ENCODE results near the gene NFATC2.

DNA sequence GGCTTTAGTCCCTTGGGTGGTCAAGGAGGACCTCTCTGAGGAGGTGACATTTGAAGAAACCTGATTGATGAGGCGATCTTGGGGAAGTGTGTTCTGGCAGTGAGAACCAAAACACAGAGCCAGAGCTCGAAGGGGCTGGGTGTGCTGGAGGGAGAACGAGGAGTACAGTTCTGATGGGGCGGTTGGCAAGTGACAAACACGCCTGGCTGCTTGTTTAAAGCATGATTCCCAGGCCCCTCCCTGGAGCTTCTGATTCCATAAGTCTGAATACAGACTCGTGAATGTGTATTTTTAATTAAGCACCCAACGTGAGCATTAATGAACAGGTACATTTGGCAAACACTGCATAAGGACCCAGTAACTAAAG lies 886 bp upstream of the NFATC2 start:
- TF ChIP-seq EZH2 (IDR thresholded peaks at IDR 0.05; ENCODE audit: borderline replicate concordance, low read length), result no peak
- TF ChIP-seq, protein P1, sequence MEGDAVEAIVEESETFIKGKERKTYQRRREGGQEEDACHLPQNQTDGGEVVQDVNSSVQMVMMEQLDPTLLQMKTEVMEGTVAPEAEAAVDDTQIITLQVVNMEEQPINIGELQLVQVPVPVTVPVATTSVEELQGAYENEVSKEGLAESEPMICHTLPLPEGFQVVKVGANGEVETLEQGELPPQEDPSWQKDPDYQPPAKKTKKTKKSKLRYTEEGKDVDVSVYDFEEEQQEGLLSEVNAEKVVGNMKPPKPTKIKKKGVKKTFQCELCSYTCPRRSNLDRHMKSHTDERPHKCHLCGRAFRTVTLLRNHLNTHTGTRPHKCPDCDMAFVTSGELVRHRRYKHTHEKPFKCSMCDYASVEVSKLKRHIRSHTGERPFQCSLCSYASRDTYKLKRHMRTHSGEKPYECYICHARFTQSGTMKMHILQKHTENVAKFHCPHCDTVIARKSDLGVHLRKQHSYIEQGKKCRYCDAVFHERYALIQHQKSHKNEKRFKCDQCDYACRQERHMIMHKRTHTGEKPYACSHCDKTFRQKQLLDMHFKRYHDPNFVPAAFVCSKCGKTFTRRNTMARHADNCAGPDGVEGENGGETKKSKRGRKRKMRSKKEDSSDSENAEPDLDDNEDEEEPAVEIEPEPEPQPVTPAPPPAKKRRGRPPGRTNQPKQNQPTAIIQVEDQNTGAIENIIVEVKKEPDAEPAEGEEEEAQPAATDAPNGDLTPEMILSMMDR (conservative IDR thresholded peaks at IDR 0.05 in 1 of 2, IDR thresholded peaks at IDR 0.05 in 1 of 2; ENCODE audit: extremely low read depth in 1 of 2, insufficient read depth in 1 of 2, low read depth in 1 of 2, low read length in 2 of 2), result no peak

Data from mammary epithelial cell (primary cell).